ENCODE data around the gene CAPN7.

The CAPN7 gene

GRCh38 chr3:15207836-15208504, 1.9 kb downstream of the CAPN7 start:
- Histone ChIP-seq H3K9ac (ENCODE audit: low read depth, low read length) (peak overlapping the region; percentile 90), H4K20me1 (ENCODE audit: insufficient read depth, low read length) (peaks cover 19% of the 10 kb centered on the region; the same call in 1 of the 2 replicates), H3K36me3 (ENCODE audit: insufficient read depth, low read length) (peaks cover 34% of the 10 kb centered on the region), H3K27me3 (ENCODE audit: insufficient read depth, low read length, poor library complexity) (no peaks in the 10 kb centered on the region), H3K4me1 (ENCODE audit: insufficient read depth, low read length) (peaks cover 41% of the 10 kb centered on the region), H3K4me2 (ENCODE audit: insufficient read depth, low read length) (peak overlapping the region; percentile 92), H3K79me2 (ENCODE audit: insufficient read depth, low read length) (peaks cover 56% of the 10 kb centered on the region), H2AFZ (ENCODE audit: low read depth, low read length) (no peak overlapping the region), H3K9me3 (ENCODE audit: insufficient read depth, low read length, severe bottlenecking) (no peaks in the 10 kb centered on the region), H3K27ac (ENCODE audit: low read length) (no peak overlapping the region), H3K4me3 (ENCODE audit: low read depth in 1 of 2, low read length in 2 of 2) (peak overlapping the region in 1 of 2 experiments; percentile 95; a peak in 1 of 4 replicates)
- no peak for ATAC-seq (ENCODE audit: insufficient read depth, low read depth)
- no peak for DNase-seq
- TF ChIP-seq EZH2 (IDR thresholded peaks at IDR 0.05; ENCODE audit: borderline replicate concordance, low read depth, low read length, severe bottlenecking): no peak
- TF ChIP-seq, protein P1, sequence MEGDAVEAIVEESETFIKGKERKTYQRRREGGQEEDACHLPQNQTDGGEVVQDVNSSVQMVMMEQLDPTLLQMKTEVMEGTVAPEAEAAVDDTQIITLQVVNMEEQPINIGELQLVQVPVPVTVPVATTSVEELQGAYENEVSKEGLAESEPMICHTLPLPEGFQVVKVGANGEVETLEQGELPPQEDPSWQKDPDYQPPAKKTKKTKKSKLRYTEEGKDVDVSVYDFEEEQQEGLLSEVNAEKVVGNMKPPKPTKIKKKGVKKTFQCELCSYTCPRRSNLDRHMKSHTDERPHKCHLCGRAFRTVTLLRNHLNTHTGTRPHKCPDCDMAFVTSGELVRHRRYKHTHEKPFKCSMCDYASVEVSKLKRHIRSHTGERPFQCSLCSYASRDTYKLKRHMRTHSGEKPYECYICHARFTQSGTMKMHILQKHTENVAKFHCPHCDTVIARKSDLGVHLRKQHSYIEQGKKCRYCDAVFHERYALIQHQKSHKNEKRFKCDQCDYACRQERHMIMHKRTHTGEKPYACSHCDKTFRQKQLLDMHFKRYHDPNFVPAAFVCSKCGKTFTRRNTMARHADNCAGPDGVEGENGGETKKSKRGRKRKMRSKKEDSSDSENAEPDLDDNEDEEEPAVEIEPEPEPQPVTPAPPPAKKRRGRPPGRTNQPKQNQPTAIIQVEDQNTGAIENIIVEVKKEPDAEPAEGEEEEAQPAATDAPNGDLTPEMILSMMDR (IDR thresholded peaks at IDR 0.05; ENCODE audit: borderline replicate concordance, extremely low read depth, low read length, poor library complexity, severe bottlenecking): no peak

GRCh38 chr3:15211937-15212336, 5.9 kb downstream of the CAPN7 start:
- Histone ChIP-seq H3K36me3 (ENCODE audit: insufficient read depth, low read length) (peaks cover 57% of the 10 kb centered on the region), H3K79me2 (ENCODE audit: insufficient read depth, low read length) (peaks cover 49% of the 10 kb centered on the region)

DNA sequence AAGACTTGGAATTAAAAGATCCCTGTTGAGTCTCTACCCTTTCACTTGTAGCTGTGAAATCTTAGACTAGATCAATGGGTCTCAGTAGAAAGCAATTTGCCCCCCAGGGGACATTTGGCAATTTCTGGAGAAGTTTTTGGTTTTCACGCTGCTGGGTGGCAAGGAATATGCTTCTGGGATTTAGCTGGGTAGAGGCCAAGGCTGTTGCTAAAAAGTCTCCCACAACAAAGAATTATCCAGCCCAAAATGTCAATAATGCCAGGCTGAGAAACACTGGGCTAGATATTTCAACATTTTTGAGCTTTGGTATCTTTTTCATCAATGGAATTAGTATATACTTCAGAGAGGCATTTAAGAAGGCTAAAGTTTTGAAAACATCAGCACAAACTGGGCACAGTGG, 8.7 kb downstream of the CAPN7 start:
- Histone ChIP-seq H4K20me1 (ENCODE audit: insufficient read depth, low read length) (peaks cover 2% of the 10 kb centered on the region; the same call in 1 of the 2 replicates), H3K27ac (ENCODE audit: low read length) (no peak overlapping the region), H3K27me3 (ENCODE audit: insufficient read depth, low read length, poor library complexity) (no peaks in the 10 kb centered on the region), H3K9me3 (ENCODE audit: insufficient read depth, low read length, severe bottlenecking) (no peaks in the 10 kb centered on the region), H3K9ac (ENCODE audit: low read depth, low read length) (no peak overlapping the region), H2AFZ (ENCODE audit: low read depth, low read length) (no peak overlapping the region), H3K79me2 (ENCODE audit: insufficient read depth, low read length) (peaks cover 22% of the 10 kb centered on the region), H3K36me3 (ENCODE audit: insufficient read depth, low read length) (peaks cover 75% of the 10 kb centered on the region), H3K4me3 (ENCODE audit: low read depth in 1 of 2, low read length in 2 of 2) (no peak overlapping the region), H3K4me1 (ENCODE audit: insufficient read depth, low read length) (peaks cover 8% of the 10 kb centered on the region; the same call in 1 of the 2 replicates), H3K4me2 (ENCODE audit: insufficient read depth, low read length) (no peak overlapping the region)
- DNase-seq (no peak), ATAC-seq (ENCODE audit: insufficient read depth, low read depth) (no peak)
- TF ChIP-seq EZH2 (IDR thresholded peaks at IDR 0.05; ENCODE audit: borderline replicate concordance, low read depth, low read length, severe bottlenecking): no peak
- TF ChIP-seq, protein P1 (IDR thresholded peaks at IDR 0.05; ENCODE audit: borderline replicate concordance, extremely low read depth, low read length, poor library complexity, severe bottlenecking): no peak

More at GRCh38 chr3:15211937-15212336, 5.9 kb downstream of the CAPN7 start:
- peaks cover 12% of the 10 kb centered on the region; the same call in 1 of the 2 replicates for H4K20me1 ChIP-seq (ENCODE audit: insufficient read depth, low read length)
- no peaks in the 10 kb centered on the region for H3K27me3 ChIP-seq (ENCODE audit: insufficient read depth, low read length, poor library complexity)
- H3K9ac ChIP-seq (ENCODE audit: low read depth, low read length): no peak overlapping the region
- no peak for DNase-seq
- TF ChIP-seq, protein P1 (IDR thresholded peaks at IDR 0.05; ENCODE audit: borderline replicate concordance, extremely low read depth, low read length, poor library complexity, severe bottlenecking): no peak
- no peak for TF ChIP-seq EZH2 (IDR thresholded peaks at IDR 0.05; ENCODE audit: borderline replicate concordance, low read depth, low read length, severe bottlenecking)
- no peak for ATAC-seq (ENCODE audit: insufficient read depth, low read depth)
- H2AFZ ChIP-seq (ENCODE audit: low read depth, low read length): no peak overlapping the region
- H3K9me3 ChIP-seq (ENCODE audit: insufficient read depth, low read length, severe bottlenecking): no peaks in the 10 kb centered on the region
- H3K4me2 ChIP-seq (ENCODE audit: insufficient read depth, low read length): no peak overlapping the region
- H3K4me1 ChIP-seq (ENCODE audit: insufficient read depth, low read length): peaks cover 27% of the 10 kb centered on the region
- H3K4me3 ChIP-seq (ENCODE audit: low read depth in 1 of 2, low read length in 2 of 2): no peak overlapping the region
- H3K27ac ChIP-seq (ENCODE audit: low read length): no peak overlapping the region

All from DND-41 (cell line).